H9 (cell line): ENCODE data around the gene UBE4A. TPM values are rescaled to one million over a fixed set of nuclear protein-coding genes. Genes with fewer than 3 reads are reported as not detected.

Experiments used
- DNase-seq: peaks from one replicate; pipeline ENCODE4 v3.0.0-alpha.2; 2017
- H2AFZ ChIP-seq: one replicate; pipeline ENCODE4 v1.6.1; 2013; ENCODE audit warnings: mild to moderate bottlenecking, low read length, control low read depth, moderate library complexity
- H2AK5ac ChIP-seq: 2 replicates; pipeline ENCODE4 v1.6.1; 2013; ENCODE audit warnings: low read length, control low read depth, mixed read lengths; ENCODE audit not compliant: insufficient read length
- H2BK120ac ChIP-seq: one replicate; pipeline ENCODE4 v1.6.1; 2013; ENCODE audit warnings: low read depth, mild to moderate bottlenecking, low read length, control low read depth, inconsistent platforms; ENCODE audit not compliant: poor library complexity, severe bottlenecking
- H2BK12ac ChIP-seq: 2 replicates; pipeline ENCODE4 v1.6.1; 2013; ENCODE audit warnings: low read length, control low read depth, mixed read lengths, low read depth; ENCODE audit not compliant: insufficient read length
- H2BK15ac ChIP-seq: 2 replicates; pipeline ENCODE4 v1.6.1; 2013; ENCODE audit warnings: low read depth, low read length, control low read depth
- H2BK20ac ChIP-seq: one replicate; pipeline ENCODE4 v1.6.1; 2013; ENCODE audit warnings: low read depth, mild to moderate bottlenecking, low read length, control low read depth, inconsistent platforms; ENCODE audit not compliant: poor library complexity, severe bottlenecking
- H2BK5ac ChIP-seq: 2 replicates; pipeline ENCODE4 v1.6.1; 2013; ENCODE audit warnings: low read length, control low read depth, mixed read lengths; ENCODE audit not compliant: insufficient read length
- H3K14ac ChIP-seq: 2 replicates; pipeline ENCODE4 v1.6.1; 2013; ENCODE audit warnings: low read length, control low read depth; ENCODE audit not compliant: insufficient read depth
- H3K18ac ChIP-seq: 2 replicates; pipeline ENCODE4 v1.6.1; 2013; ENCODE audit warnings: low read depth, mild to moderate bottlenecking, mixed read lengths, low read length, control low read depth; ENCODE audit not compliant: insufficient read length
- H3K23ac ChIP-seq: 2 replicates; pipeline ENCODE4 v1.6.1; 2013; ENCODE audit warnings: low read length, control low read depth, mixed read lengths, low read depth; ENCODE audit not compliant: insufficient read length
- H3K23me2 ChIP-seq: 2 replicates; pipeline ENCODE4 v1.6.1; 2013; ENCODE audit warnings: low read depth, mild to moderate bottlenecking, mixed read lengths, low read length, control low read depth; ENCODE audit not compliant: insufficient read length, poor library complexity, severe bottlenecking
- H3K27ac ChIP-seq: 2 replicates; pipeline ENCODE4 v1.5.1; 2013; ENCODE audit warnings: low read length, control low read depth, mixed read lengths, low read depth; ENCODE audit not compliant: insufficient read length
- H3K27me3 ChIP-seq: 2 replicates; pipeline ENCODE4 v1.6.1; 2013; ENCODE audit warnings: low read length, control low read depth, inconsistent platforms; ENCODE audit not compliant: insufficient read depth
- H3K4ac ChIP-seq: 2 replicates; pipeline ENCODE4 v1.6.1; 2013; ENCODE audit warnings: low read depth, mild to moderate bottlenecking, control low read depth, inconsistent platforms, low read length, moderate library complexity
- H3K4me1 ChIP-seq: 2 replicates; pipeline ENCODE4 v1.6.1; 2013; ENCODE audit warnings: low read length, control low read depth, inconsistent platforms; ENCODE audit not compliant: insufficient read depth
- H3K4me2 ChIP-seq: 2 replicates; pipeline ENCODE4 v1.6.1; 2013; ENCODE audit warnings: low read length, control low read depth, mixed read lengths; ENCODE audit not compliant: insufficient read length, insufficient read depth
- H3K56ac ChIP-seq: 2 replicates; pipeline ENCODE4 v1.6.1; 2013; ENCODE audit warnings: low read depth, mild to moderate bottlenecking, mixed read lengths, low read length, control low read depth; ENCODE audit not compliant: insufficient read length
- H3K79me1 ChIP-seq: 2 replicates; pipeline ENCODE4 v1.6.1; 2013; ENCODE audit warnings: low read depth, mild to moderate bottlenecking, moderate library complexity, low read length, control low read depth, inconsistent platforms; ENCODE audit not compliant: insufficient read depth, poor library complexity, severe bottlenecking
- H3K79me2 ChIP-seq: 2 replicates; pipeline ENCODE4 v1.6.1; 2013; ENCODE audit warnings: low read length, control low read depth, inconsistent platforms; ENCODE audit not compliant: insufficient read depth
- H3K9ac ChIP-seq: 2 replicates; pipeline ENCODE4 v1.6.1; 2013; ENCODE audit warnings: low read length, control low read depth, mixed read lengths; ENCODE audit not compliant: insufficient read length; ENCODE audit errors: extremely low read depth
- H3K9me3 ChIP-seq: one replicate; pipeline ENCODE4 v1.6.1; 2013; ENCODE audit warnings: low read depth, low read length, inconsistent platforms; ENCODE audit not compliant: control insufficient read depth
- H3T11ph ChIP-seq: one replicate; pipeline ENCODE4 v1.6.1; 2013; ENCODE audit warnings: mild to moderate bottlenecking, low read length, control low read depth, inconsistent platforms
- H4K20me1 ChIP-seq: one replicate; pipeline ENCODE4 v1.6.1; 2013; ENCODE audit not compliant: control insufficient read depth, insufficient read length, insufficient read depth
- H4K5ac ChIP-seq: 2 replicates; pipeline ENCODE4 v1.6.1; 2013; ENCODE audit warnings: low read depth, mild to moderate bottlenecking, mixed read lengths, low read length, control low read depth; ENCODE audit not compliant: insufficient read length
- H4K8ac ChIP-seq: replicated peaks from 2 replicates; pipeline ENCODE4 v1.6.1; 2013; ENCODE audit warnings: low read length, control low read depth, mixed read lengths, low read depth; ENCODE audit not compliant: insufficient read length
- H4K91ac ChIP-seq: 2 replicates; pipeline ENCODE4 v1.6.1; 2013; ENCODE audit warnings: low read depth, mild to moderate bottlenecking, moderate library complexity, mixed read lengths, low read length, control low read depth; ENCODE audit not compliant: insufficient read length
- H3K27ac Mint-ChIP-seq, 3 experiments: 2 replicates in 2 of 3; 3 replicates in 1 of 3; pipeline ENCODE4 v1.8.0; 2020 to 2021; ENCODE audit warnings: mixed read lengths in 3 of 3, mild to moderate bottlenecking in 1 of 3, moderate library complexity in 1 of 3
- H3K27me3 Mint-ChIP-seq: 2 replicates; pipeline ENCODE4 v1.8.0; 2021; ENCODE audit warnings: low read depth, mild to moderate bottlenecking, moderate library complexity, mixed read lengths
- H3K36me3 Mint-ChIP-seq, 3 experiments: 2 replicates in 2 of 3; 3 replicates in 1 of 3; pipeline ENCODE4 v1.8.0; 2020 to 2021; ENCODE audit warnings: low read depth in 3 of 3, mixed read lengths in 3 of 3; ENCODE audit not compliant: insufficient read depth in 1 of 3
- H3K4me1 Mint-ChIP-seq, 2 experiments: 2 replicates each; pipeline ENCODE4 v1.8.0; 2020; ENCODE audit warnings: mixed read lengths in 2 of 2
- H3K4me3 Mint-ChIP-seq, 2 experiments: 2 replicates in 1 of 2; 3 replicates in 1 of 2; pipeline ENCODE4 v1.8.0; 2020 to 2021; ENCODE audit warnings: mild to moderate bottlenecking in 2 of 2, mixed read lengths in 2 of 2, moderate library complexity in 1 of 2
- H3K9me3 Mint-ChIP-seq, 2 experiments: 2 replicates in 1 of 2; 3 replicates in 1 of 2; pipeline ENCODE4 v1.8.0; 2020; ENCODE audit warnings: mild to moderate bottlenecking in 2 of 2, mixed read lengths in 2 of 2, moderate library complexity in 1 of 2
- CTCF ChIP-seq: fragments of 200-600 bp; sonication (generic); conservative IDR thresholded peaks from 3 replicates; pipeline ENCODE4 v1.8.0; 2021; ENCODE audit warnings: antibody characterized with exemption, mild to moderate bottlenecking
- WGBS: extraction: QIAGEN DNeasy Blood & Tissue Kit; methylation state at CpG from one replicate; pipeline ENCODE4 v1.1.7; 2013; ENCODE audit warnings: missing lambda C conversion rate, low lambda C conversion rate, mixed read lengths; ENCODE audit not compliant: insufficient read length; ENCODE audit errors: extremely low coverage; 5-methylcytosine and 5-hydroxymethylcytosine counted together
- total RNA-seq: library from RNA; stranded (reverse); gene quantifications from 2 replicates; pipeline ENCODE4 v1.2.1, GENCODE V29; 2021

Gene UBE4A
- total RNA-seq, 1 experiment from 2014 or later: 33.7 TPM

- Histone ChIP-seq H3K27me3 (no peaks in the 10 kb centered on the region), H3K4me2 (no peak overlapping the region), H2BK5ac (no peak overlapping the region), H3K18ac (no peak overlapping the region), H2AK5ac (no peak overlapping the region), H3K27ac (no peak overlapping the region), H3K56ac (no peak overlapping the region), H4K20me1 (no peaks in the 10 kb centered on the region), H3K4ac (no peak overlapping the region), H3K9me3 (no peaks in the 10 kb centered on the region), H3K79me2 (no peaks in the 10 kb centered on the region), H3T11ph (no peak overlapping the region), H2BK12ac (no peak overlapping the region), H3K14ac (no peak overlapping the region), H3K9ac (no peak overlapping the region), H4K91ac (no peak overlapping the region), H3K23ac (no peak overlapping the region), H3K79me1 (no peaks in the 10 kb centered on the region), H2AFZ (no peak overlapping the region), H3K23me2 (no peaks in the 10 kb centered on the region), H3K4me1 (no peaks in the 10 kb centered on the region), H2BK120ac (no peak overlapping the region), H4K8ac (no peak overlapping the region), H2BK20ac (no peak overlapping the region), H4K5ac (no peak overlapping the region), H2BK15ac (no peak overlapping the region)
- H3K4me1 Mint-ChIP-seq: peaks cover 2 to 3% of the 10 kb centered on the region in 2 experiments; a peak in 1 of 4 replicates
- H3K27me3 Mint-ChIP-seq: peaks cover 28% of the 10 kb centered on the region
- TF ChIP-seq CTCF: no peak
- H3K36me3 Mint-ChIP-seq: no peaks in the 10 kb centered on the region
- H3K27ac Mint-ChIP-seq: no peak overlapping the region
- WGBS: no CpG with 5 or more reads among the region's 5 CpGs
- H3K9me3 Mint-ChIP-seq: no peaks in the 10 kb centered on the region
- no peak for DNase-seq
- no peak overlapping the region for H3K4me3 Mint-ChIP-seq
Measured at GRCh38 chr11:118339281-118339961, 20.0 kb upstream of the UBE4A start.
